GM19395 (cell line): ENCODE data around the gene PLPP4.
A peak's percentile ranks its signal among the peaks of the same experiment; 100 is the strongest.

Experiments used
- ATAC-seq: cut with Tn5 transposase; IDR thresholded peaks from one replicate; pipeline ENCODE4 v1.9.1; 2021; ENCODE audit warnings: mild to moderate bottlenecking, moderate library complexity; ENCODE audit not compliant: unreplicated experiment

Gene PLPP4

DNA sequence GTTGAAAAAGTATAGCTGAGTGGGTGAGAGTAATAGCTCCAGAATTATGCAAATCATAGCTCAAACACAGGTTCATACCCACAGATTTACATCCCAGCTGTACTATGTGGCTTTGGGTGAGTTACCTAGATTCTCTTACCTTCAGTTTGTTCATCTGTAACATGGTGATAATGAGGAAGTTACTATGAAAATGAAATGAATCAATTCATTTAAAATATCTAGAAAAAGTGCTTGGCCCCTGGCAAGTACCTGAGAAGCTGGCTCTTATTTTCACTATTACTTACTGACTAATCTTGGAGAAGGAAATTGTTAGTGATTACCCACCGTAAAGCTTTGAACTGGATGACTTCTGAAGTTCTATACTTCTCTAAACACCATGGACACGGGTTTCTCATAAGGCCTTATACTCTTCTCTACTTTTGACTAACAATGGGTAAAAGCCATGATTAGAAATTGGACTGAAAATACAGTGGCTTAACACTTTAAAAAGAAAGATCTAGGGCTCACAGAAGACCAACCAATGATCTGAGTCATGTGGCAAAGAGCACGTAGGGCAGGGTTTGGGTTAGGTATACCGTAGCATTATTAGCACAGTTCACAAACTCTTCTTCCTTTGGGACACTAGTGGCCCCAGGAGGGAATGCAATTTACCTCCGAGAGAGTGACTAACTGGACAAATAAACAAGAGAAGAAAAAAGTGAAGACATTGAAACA lies 149.2 kb downstream of the PLPP4 start:
- peak; percentile 68 for ATAC-seq

DNA sequence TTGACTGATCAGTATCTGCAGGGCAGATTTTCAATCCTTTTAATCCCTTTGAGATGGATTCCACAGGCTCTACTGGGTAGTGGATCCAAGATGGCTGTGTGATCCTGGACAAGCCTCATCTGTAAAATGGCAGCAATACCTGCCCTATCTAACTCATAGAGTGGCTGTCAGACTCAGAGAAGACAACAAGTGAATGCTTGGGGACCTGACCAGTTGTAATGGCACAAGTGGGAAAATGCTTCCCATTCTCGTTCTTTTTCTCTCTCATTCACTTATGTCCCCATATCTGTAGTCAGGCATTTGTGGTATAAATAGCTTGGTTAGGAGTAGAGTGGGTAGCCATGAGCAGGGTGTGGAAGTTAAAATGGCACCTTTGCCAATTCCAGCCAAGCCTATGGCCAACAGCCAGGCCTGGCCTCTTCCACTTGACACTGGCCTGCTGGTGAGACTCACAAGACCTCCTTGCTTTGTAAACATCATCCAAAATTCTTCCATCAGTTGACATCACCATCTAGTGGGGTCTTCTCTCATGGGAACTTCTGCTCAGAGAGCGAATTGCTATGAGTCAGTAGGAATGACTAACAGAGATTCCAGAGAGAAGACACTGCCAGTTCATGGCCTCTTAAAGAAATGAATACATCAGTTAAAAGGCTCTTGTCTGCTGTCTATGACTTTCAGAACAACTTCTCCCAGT lies 150.1 kb downstream of the PLPP4 start:
- ATAC-seq = peak; percentile 31

DNA sequence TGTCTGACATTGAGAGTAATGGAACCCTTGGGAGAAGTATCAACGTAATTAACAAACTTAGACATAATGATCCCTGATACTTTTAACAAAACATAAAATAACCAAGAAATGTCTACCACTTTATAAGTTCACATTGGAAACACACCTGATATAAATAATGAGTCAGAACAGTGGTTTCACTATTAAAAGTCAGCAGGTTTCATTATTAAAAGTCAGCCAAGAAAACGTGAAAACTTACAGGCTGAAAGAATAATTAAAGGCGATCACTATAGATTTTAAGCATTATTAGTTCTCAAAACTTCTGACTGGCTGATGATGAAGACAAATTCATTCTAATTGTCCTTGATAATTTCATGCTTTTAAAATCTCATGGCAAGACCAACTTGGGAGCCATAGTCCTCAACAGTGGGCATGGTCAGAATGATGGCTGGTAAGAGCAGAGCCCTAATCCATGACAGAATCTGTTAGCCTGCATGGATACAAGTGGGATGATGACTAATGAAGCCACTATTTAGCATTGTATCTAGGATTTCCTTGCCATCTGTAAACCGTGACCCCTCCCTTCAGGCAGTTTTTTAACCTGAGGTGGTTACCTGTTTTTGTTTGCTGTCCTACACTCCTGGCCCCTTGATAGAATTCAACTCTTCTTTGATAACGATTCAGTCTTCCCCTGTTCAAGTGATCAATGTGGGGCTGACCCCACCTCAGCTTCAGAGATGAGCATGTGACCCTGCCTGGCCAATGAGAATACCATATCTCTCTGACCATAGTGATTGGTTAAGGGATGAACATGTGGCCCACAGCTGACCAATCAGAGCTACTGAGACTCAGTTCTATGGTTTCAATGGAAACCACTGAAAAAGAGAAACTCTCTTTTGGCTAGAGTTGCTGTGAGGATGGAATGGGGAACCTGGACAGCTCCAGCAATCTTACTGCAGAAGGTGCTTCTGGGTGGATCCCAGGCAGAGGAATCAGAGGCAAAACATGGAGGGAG lies 151.0 kb downstream of the PLPP4 start:
- peak; percentile 57 for ATAC-seq

DNA sequence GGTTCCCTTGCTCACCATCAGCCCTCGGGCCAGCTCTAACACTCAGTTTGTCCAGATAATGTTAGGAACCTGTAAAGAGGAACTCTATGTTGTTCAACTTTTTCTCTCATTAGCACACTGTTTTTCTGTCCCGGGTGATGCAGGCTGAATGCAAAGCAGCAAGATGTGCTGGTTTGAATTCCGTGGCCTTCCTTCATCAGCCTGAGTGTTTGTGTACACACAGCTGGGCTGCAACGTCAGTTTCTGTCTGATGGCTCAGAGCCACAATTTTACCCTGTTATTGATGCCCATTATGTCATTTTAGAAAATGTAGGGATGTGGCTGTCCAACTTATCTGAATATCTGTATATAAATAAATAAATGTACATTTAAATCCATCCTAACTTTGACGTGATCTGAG lies 152.0 kb downstream of the PLPP4 start:
- ATAC-seq = no peak

DNA sequence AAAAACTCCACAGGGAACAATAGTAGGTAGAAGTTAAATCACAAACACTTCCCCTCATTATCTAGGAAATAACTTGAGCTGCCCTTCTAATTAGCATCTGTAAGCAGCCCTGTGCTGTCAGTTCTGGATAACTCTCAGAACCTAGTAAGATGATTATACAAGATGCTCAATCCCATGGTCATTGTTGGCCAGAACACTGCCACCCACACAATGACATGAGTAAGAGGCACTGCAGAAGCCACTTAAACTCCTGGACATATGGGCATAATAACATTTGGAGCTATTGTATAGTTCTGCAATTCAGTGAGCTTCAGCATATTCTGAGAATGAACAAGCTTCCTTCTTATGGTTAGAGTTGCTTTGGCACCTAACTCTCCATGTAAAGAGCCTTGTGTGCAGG lies 153.8 kb downstream of the PLPP4 start:
- ATAC-seq = no peak

DNA sequence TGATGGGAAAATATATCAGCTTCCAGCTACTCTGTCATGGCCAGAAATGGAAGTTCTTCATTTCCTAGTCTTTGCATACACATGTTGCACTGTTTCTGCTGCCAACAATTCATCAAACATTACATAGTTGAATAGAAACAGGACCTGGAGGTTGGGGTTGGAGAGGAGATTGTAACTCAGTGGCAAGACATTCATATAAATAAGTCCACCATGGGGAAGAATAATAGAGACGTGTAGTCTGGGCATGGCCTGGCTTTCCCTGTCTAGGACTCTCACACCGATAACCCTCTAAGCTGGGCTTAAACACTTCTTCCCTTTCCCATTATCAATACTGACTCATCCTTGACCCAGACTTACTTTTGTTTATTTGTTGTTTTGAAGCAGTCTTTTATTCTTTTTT lies 155.7 kb downstream of the PLPP4 start:
- no peak for ATAC-seq

DNA sequence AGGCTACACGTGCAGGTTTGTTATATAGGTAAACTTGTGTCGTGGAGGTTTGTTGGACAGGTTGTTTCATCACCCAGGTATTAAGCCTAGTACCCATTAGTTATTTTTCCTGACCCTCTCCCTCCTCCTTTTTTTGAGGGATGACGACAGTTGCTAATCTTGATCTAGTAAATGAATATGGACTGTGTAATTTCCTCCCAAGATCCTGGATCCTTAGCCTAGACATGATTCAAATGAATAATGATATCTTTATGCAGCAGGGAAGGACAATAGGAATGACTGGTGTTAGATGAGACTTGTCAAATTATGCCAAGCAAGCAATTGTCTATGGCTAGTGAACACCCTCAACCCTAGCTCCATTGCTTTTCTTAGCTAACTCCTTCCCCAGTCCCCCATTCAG lies 156.2 kb downstream of the PLPP4 start:
- ATAC-seq = no peak

DNA sequence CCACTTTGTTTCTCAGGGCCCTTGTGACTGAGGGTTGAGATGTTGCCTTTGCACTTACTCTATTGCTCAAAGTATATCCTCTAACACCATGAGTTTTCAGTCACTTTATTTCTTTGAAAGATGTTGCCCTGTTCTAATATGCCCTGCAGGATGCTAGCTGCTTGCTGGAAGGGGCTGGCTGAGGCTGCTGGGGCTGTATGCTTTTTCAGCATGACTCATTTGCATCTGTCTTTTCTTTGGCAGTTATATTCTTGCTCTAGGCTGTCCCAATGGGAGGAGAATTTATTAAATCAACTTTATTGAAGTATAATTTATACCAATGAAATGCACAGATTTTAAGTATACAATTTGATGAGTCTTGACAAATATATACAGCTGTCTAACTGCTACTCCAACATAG lies 157.7 kb downstream of the PLPP4 start:
- no peak for ATAC-seq

DNA sequence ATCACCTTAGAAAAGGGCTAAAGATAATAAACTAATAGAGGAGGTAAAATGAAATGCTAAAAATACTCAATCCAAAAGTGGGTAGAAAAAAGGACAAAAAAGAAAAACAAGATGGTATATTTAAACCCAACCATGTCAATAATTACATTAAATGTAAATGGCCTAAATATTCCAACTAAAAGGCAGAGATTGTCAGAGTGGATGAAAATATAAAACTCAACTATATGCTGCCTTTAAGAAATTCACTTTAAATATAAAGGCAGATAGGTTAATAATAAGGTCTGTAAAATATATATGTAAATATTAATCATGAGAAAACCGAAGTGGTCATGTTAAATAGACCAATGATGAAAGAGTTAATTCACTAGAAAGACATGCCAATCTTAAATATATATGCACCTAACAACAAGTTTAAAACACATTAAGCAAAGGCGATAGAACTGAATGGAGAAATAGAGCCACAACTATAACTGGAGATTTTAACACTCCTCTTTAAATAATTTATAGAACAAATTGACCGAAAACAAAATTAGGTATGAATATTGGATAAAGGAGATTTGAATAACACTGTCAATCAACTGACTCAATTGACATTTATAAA lies 159.4 kb downstream of the PLPP4 start:
- no peak for ATAC-seq

DNA sequence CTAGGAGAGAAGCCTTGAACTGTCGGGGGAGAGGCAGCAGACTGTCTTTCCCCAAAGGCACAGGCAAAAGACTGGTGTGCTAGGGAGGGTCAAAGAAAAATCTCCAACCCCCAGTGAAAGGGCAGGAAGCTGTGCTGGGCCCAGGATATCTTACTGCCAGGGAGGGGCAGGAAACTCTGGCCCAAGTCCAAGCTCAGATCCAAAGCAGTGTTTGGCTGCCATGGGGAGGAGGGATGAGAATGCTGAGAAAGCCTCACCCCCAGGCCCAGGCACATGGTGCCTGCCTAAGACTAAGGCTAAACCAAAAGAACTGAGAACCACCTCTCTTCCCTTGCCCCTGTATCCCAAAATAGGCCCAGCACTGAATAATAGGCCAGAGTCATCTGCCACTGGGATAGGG lies 171.2 kb downstream of the PLPP4 start:
- no peak for ATAC-seq

DNA sequence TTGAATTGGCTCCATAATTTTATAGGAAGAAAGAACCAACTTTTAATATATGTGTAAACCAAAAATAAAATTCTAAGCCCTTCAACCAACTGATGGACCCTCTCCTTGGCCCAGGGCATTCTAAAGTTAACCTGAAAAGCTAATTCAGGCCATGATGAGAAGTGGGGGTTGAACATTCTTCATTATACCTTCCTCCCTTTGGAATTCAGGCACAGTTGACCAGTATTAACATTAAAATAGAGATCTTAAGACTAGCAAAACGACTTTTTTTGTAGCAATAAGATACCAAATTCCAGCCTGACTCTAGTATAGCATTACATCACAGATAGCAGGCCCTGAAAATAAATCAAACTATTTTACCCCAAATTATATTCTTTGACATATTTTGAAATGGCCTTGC lies 173.2 kb downstream of the PLPP4 start:
- no peak for ATAC-seq

DNA sequence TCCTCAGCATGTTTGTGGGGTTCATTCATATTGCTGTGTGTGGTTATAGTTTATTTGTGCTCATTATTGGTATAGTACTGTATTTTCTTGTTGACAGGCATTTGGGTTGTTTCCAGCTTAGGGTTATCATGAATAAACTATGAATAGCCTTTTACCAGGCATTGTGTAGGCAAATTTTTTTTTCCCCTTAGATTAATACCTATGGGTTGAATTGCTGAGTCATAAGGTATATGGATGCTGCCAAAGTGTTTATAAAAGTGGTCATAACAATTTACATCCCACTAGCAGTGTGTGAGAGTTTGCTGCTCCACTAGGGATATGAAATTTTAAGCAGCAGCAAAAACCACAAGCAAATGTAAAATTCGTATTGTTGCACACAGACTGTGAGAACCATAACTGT lies 175.0 kb downstream of the PLPP4 start:
- ATAC-seq = no peak

DNA sequence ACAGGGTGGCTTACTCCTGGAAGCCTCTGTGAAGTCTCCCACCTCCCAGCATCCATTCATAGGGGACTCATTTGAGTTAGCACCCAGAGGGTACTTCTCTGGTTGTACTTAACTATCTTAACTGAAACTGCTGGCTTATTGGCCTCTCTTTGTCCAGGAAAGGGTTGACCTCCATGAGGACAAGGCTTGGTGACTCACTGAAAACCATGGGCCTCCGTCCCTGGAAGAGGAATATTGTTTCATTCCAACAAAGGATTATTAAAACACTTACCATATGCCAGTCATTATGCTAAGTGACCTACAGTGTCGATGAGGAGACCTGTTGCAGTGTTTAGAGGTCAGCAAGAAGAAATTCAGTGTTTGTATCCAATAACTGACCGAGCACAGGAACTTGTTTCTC lies 175.9 kb downstream of the PLPP4 start:
- ATAC-seq = no peak

DNA sequence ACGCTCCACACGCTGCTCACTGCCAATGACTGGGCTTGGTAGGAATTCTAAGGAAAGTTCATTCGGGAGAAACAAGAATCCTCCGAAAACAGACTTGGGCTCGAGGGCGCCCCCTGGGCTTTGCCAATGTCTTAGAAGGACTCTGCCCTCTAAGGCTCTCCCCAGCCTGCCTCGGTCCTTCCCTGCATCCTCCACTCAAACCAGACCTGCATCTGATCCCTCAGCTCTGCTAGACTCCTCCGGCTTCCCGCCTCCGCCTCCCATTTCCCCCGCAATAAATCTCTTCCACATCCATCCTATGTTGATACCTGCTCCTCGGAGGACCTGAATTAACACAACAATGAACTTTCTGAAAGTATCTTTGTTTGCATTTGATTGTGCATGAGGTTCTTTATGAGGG lies 177.6 kb downstream of the PLPP4 start:
- ATAC-seq = no peak
